K562 (cell line): ENCODE results near the gene HHIPL2. TPM values are rescaled to one million over a fixed set of nuclear protein-coding genes. Genes with fewer than 3 reads are reported as not detected.
A peak's percentile ranks its signal among the peaks of the same experiment; 100 is the strongest.

Experiments used
- AFF1 ChIP-seq, 2 experiments: fragments of 450-650 bp; IDR thresholded peaks; 2 replicates each; pipeline ENCODE4 v1.6.1; 2018; ENCODE audit warnings: mild to moderate bottlenecking in 2 of 2, low read depth in 1 of 2; ENCODE audit not compliant: partially characterized antibody in 2 of 2
- BACH1 ChIP-seq: fragments of 200-800 bp; sonication (Bioruptor generic); IDR thresholded peaks from 2 replicates; pipeline ENCODE4 v1.6.1; 2016; ENCODE audit warnings: missing genetic modification characterization, missing compliant biosample characterization
- C11orf30 ChIP-seq: fragments of 450-650 bp; IDR thresholded peaks from 2 replicates; pipeline ENCODE4 v1.6.1; 2016; ENCODE audit warnings: low read depth, mild to moderate bottlenecking
- ELF4 ChIP-seq: fragments of 450-650 bp; formaldehyde crosslinking; IDR thresholded peaks from 2 replicates; pipeline ENCODE4 v1.4.0; 2022; ENCODE audit warnings: missing genetic modification characterization
- HNRNPK ChIP-seq: fragments of 200-400 bp; formaldehyde crosslinking; IDR thresholded peaks from one replicate; pipeline ENCODE4 v1.6.1; 2018; ENCODE audit warnings: mild to moderate bottlenecking, low read depth, low read length; ENCODE audit not compliant: poor library complexity, severe bottlenecking
- KLF10 ChIP-seq: fragments of 250-450 bp; sonication (Bioruptor Pico); IDR thresholded peaks from 2 replicates; pipeline ENCODE4 v1.6.1; 2021; ENCODE audit warnings: matching md5 sums
- MYC ChIP-seq, 2 experiments: fragments of 250-450 bp in 1 of 2; sonication (Bioruptor Pico) in 1 of 2; IDR thresholded peaks; 2 replicates each; pipeline versions ENCODE4 v1.5.1 to v1.6.1; 2012 to 2021; ENCODE audit warnings: low read depth in 2 of 2, borderline replicate concordance in 1 of 2, improper control_type of control experiment in 1 of 2, low read length in 1 of 2, mild to moderate bottlenecking in 1 of 2, moderate library complexity in 1 of 2
- NCOA6 ChIP-seq: fragments of 450-650 bp; IDR thresholded peaks from 2 replicates; pipeline ENCODE4 v1.6.1; 2017; ENCODE audit warnings: mild to moderate bottlenecking
- NKRF ChIP-seq: fragments of 450-650 bp; IDR thresholded peaks from 2 replicates; pipeline ENCODE4 v1.6.1; 2016; ENCODE audit warnings: borderline replicate concordance
- RBM39 ChIP-seq: fragments of 200-400 bp; formaldehyde crosslinking; optimal IDR thresholded peaks from 2 replicates; pipeline ENCODE3; 2018; ENCODE audit warnings: low read depth, low read length
- SAP30 ChIP-seq: fragments of 200-600 bp; sonication (generic); IDR thresholded peaks from 2 replicates; pipeline ENCODE4 v1.6.1; 2012; ENCODE audit warnings: borderline replicate concordance, low read depth, mild to moderate bottlenecking, moderate library complexity, low read length, control low read depth, inconsistent platforms; ENCODE audit not compliant: insufficient read depth, poor library complexity, severe bottlenecking
- ZNF384 ChIP-seq: IDR thresholded peaks from 2 replicates; pipeline ENCODE4 v1.6.1; 2012; ENCODE audit warnings: low read depth, low read length, improper control_type of control experiment
- ZNF507 ChIP-seq: conservative IDR thresholded peaks from 2 replicates; pipeline ENCODE4 v1.6.1; 2017; ENCODE audit warnings: missing genetic modification characterization, missing compliant biosample characterization
- ZNF561 ChIP-seq: fragments of 450-650 bp; formaldehyde crosslinking; conservative IDR thresholded peaks from 2 replicates; pipeline ENCODE4 v1.4.0; 2020; ENCODE audit warnings: mild to moderate bottlenecking, moderate library complexity
- ZNF696 ChIP-seq: fragments of 250-450 bp; sonication (Bioruptor Pico); conservative IDR thresholded peaks from 2 replicates; pipeline ENCODE4 v1.4.0; 2020; ENCODE audit warnings: mild to moderate bottlenecking, moderate library complexity
- ZNF76 ChIP-seq: fragments of 250-450 bp; sonication (Bioruptor Pico); IDR thresholded peaks from 2 replicates; pipeline ENCODE4 v1.4.0; 2020; ENCODE audit warnings: mild to moderate bottlenecking, moderate library complexity, borderline replicate concordance
- ZNF77 ChIP-seq: fragments of 250-450 bp; sonication (Bioruptor Pico); IDR thresholded peaks from 2 replicates; pipeline ENCODE4 v1.5.0; 2020
- polyA plus RNA-seq, 8 experiments: library from polyadenylated mRNA; depleted of rRNA in 4 of 8; stranded (reverse) in 5 of 8; unstranded in 3 of 8; fragments of >200 nt; fragmentation: Nextera tagmentation in 2 of 8; fragmentation: Illumina TruSeq in 1 of 8; extraction: Ambion mirVana in 2 of 8; extraction: Trizol in 1 of 8; gene quantifications; 2 replicates each; pipeline versions ENCODE4 v1.2.1 to v1.2.3, GENCODE V29; 2011 to 2014; ENCODE audit warnings: inconsistent platforms in 1 of 8, missing spikeins in 1 of 8
- total RNA-seq, 7 experiments: library from RNA; depleted of rRNA in 6 of 7; stranded (reverse); fragments of >200 nt in 6 of 7; fragmentation: Illumina TruSeq in 2 of 7; extraction: Trizol in 2 of 7; gene quantifications; 2 replicates each; pipeline versions ENCODE4 v1.2.1 to v1.2.3, GENCODE V29; 2011 to 2021; ENCODE audit warnings: low replicate concordance in 1 of 7
- TF ChIP-seq, protein P1 (sequence below): fragments of 450-650 bp; conservative IDR thresholded peaks from 2 replicates; pipeline ENCODE4 v1.6.1; 2016; ENCODE audit warnings: missing genetic modification characterization, low read depth, mild to moderate bottlenecking, control low read depth, missing compliant biosample characterization

HHIPL2 gene
- total and polyA plus RNA-seq, 9 of the 15 experiments (the other 6 are each of a cell fraction or from before 2014, with no cell fraction given) = 0.05 to 0.60 (median 0.20) TPM; not detected in 1

- peak in 1 of 2 experiments; percentile 51 for TF ChIP-seq AFF1 (IDR thresholded peaks at IDR 0.05; ENCODE audit: low read depth in 1 of 2, partially characterized antibody in 2 of 2)
- no peak for TF ChIP-seq NCOA6
- no peak for TF ChIP-seq ZNF77 (CRISPR knock-in tag)
- TF ChIP-seq HNRNPK = no peak
- peak; percentile 97 for TF ChIP-seq NKRF
- TF ChIP-seq ZNF76 (CRISPR knock-in tag) = 0 out of 2 replicates have a peak, but pooled peaks have one; percentile 28
- peak; percentile 86 for TF ChIP-seq ELF4 (CRISPR knock-in tag)
- TF ChIP-seq RBM39 = no peak
- peak; percentile 83 for TF ChIP-seq MYC (IDR thresholded peaks at IDR 0.05; ENCODE audit: low read depth, low read length)
- TF ChIP-seq MYC (CRISPR knock-in tag; IDR thresholded peaks at IDR 0.05; ENCODE audit: borderline replicate concordance, low read depth) = no peak
- TF ChIP-seq C11orf30 = peak; percentile 84
- peak; percentile 22; the same call in 1 of the 2 replicates for TF ChIP-seq BACH1 (tag)
- TF ChIP-seq ZNF507 (tag) = no peak
- TF ChIP-seq ZNF696 (CRISPR knock-in tag) = no peak
- TF ChIP-seq KLF10 = no peak
- TF ChIP-seq, protein P1, sequence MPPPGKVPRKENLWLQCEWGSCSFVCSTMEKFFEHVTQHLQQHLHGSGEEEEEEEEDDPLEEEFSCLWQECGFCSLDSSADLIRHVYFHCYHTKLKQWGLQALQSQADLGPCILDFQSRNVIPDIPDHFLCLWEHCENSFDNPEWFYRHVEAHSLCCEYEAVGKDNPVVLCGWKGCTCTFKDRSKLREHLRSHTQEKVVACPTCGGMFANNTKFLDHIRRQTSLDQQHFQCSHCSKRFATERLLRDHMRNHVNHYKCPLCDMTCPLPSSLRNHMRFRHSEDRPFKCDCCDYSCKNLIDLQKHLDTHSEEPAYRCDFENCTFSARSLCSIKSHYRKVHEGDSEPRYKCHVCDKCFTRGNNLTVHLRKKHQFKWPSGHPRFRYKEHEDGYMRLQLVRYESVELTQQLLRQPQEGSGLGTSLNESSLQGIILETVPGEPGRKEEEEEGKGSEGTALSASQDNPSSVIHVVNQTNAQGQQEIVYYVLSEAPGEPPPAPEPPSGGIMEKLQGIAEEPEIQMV (tag) = no peak
- TF ChIP-seq SAP30 = peak; percentile 91
- no peak for TF ChIP-seq ZNF561 (CRISPR knock-in tag)
- TF ChIP-seq ZNF384 = no peak
Measured at GRCh38 chr1:222589462-222590302, 41.8 kb upstream of the HHIPL2 start, which contains the start of gene TAF1A (continued).
